Measurements from ENCODE around the gene CPB2.

Gene CPB2

GRCh38 chr13:46057256-46058015 lies 47.4 kb downstream of the CPB2 start:
- no peaks in the 10 kb centered on the region for H3K9me3 ChIP-seq (ENCODE audit: control insufficient read depth, low read length)
- H3K4me1 ChIP-seq (ENCODE audit: control insufficient read depth, insufficient read depth, low read length): no peaks in the 10 kb centered on the region
- no peaks in the 10 kb centered on the region for H3K27me3 ChIP-seq (ENCODE audit: control insufficient read depth, insufficient read depth, low read length)
- no peaks in the 10 kb centered on the region for H3K36me3 ChIP-seq (ENCODE audit: control insufficient read depth, insufficient read depth, low read length)
- H3K4me3 ChIP-seq (ENCODE audit: low read length): no peak overlapping the region
- H3K9ac ChIP-seq (ENCODE audit: low read length): no peak overlapping the region

DNA sequence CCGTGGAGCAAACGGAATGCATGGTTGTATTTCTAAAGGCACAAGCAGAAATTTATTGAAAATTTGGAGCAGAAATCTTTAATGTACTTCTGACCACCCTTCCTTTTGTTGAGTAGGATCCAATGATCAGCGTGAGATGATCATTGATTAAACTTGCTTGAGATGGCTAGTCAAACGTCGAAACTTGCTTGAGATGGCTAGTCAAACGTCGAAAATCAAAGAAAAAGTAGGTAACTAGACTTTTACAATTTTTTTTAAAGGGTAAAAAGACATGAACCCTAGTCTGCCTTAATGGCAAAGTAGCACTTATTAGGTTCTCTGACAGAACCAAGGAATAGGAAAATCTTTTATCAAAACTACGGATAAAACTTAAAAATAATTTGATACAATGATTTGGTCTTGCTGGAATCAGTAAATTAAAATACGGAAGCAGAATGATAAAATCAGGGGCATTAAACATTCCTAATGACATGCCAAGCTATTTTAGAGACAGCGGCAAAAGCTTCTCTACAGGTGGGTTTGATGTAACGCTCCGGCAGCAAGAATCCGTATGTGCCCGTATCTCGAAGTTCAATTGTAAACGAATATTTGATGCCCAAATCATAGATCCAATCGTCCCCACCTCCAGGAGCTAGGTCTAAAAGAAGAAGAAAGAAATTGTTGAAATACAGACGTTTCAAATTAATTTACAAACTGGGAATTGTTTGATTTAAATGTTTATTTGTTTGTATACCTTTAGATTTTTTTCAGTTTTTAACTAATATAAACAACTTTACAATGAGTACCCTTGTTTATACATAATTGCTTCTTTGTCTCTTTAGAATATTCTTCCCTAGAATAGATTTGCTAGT lies 51.4 kb downstream of the CPB2 start:
- Histone ChIP-seq H3K4me3 (ENCODE audit: low read length) (peak overlapping the region; percentile 53), H3K9me3 (ENCODE audit: control insufficient read depth, low read length) (no peaks in the 10 kb centered on the region), H3K36me3 (ENCODE audit: control insufficient read depth, insufficient read depth, low read length) (no peaks in the 10 kb centered on the region), H3K27me3 (ENCODE audit: control insufficient read depth, insufficient read depth, low read length) (no peaks in the 10 kb centered on the region), H3K9ac (ENCODE audit: low read length) (peak overlapping the region; percentile 92), H3K4me1 (ENCODE audit: control insufficient read depth, insufficient read depth, low read length) (peaks cover 3% of the 10 kb centered on the region)

GRCh38 chr13:46052319-46053161 lies 52.3 kb downstream of the CPB2 start, which contains the start of gene ZC3H13:
Gene ZC3H13, minus strand, starts transcription at chr13:46052746. Its CDS starts 7,239 bp downstream, at chr13:46045507.
- no peaks in the 10 kb centered on the region for H3K27me3 ChIP-seq (ENCODE audit: control insufficient read depth, insufficient read depth, low read length)
- H3K9ac ChIP-seq (ENCODE audit: low read length): peak within 1 kb of the TSS; percentile 92
- peaks cover 3% of the 10 kb centered on the region for H3K4me1 ChIP-seq (ENCODE audit: control insufficient read depth, insufficient read depth, low read length)
- H3K9me3 ChIP-seq (ENCODE audit: control insufficient read depth, low read length): no peaks in the 10 kb centered on the region
- H3K4me3 ChIP-seq (ENCODE audit: low read length): peak within 1 kb of the TSS; percentile 53
- no peaks in the 10 kb centered on the region for H3K36me3 ChIP-seq (ENCODE audit: control insufficient read depth, insufficient read depth, low read length)

DNA sequence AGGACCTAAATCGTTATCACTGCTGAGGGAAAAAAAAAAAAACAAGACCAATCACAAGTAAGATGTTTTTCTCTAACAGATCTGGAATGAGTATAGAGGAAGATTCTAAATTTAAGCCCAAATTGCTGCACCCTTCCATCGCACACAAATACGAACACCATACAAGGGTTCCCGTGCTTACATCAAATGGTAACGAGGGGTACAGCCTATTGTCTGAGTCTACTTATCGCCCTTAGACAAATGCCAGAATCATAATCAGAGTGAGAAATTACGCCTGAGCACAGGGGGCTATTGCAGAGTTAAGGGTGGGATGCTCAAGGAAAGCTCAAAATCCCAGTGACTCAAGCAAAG lies 52.9 kb downstream of the CPB2 start:
- H3K27me3 ChIP-seq (ENCODE audit: control insufficient read depth, insufficient read depth, low read length): no peaks in the 10 kb centered on the region
- peak overlapping the region; percentile 92 for H3K9ac ChIP-seq (ENCODE audit: low read length)
- H3K4me3 ChIP-seq (ENCODE audit: low read length): peak overlapping the region; percentile 53
- H3K36me3 ChIP-seq (ENCODE audit: control insufficient read depth, insufficient read depth, low read length): no peaks in the 10 kb centered on the region
- peaks cover 3% of the 10 kb centered on the region for H3K4me1 ChIP-seq (ENCODE audit: control insufficient read depth, insufficient read depth, low read length)
- H3K9me3 ChIP-seq (ENCODE audit: control insufficient read depth, low read length): no peaks in the 10 kb centered on the region

DNA sequence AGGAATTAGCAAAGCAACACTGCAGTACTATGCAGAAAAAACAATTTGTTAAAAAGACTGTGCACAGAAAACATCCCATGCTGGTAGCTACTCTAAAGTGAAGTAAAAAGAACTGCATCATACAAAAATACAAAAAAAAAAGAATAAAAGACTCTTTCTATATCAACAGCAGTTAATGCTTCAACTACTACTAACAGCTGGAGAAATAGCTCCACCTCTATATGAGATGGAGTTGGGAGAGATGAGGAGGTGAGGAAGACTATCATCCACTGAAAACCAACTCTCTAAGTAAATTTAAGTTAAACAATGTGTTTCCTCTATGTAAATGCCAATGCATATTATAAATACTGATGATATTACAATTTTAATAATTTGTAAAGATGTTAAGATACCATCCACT lies 54.1 kb downstream of the CPB2 start:
- no peak overlapping the region for H3K4me3 ChIP-seq (ENCODE audit: low read length)
- H3K36me3 ChIP-seq (ENCODE audit: control insufficient read depth, insufficient read depth, low read length): no peaks in the 10 kb centered on the region
- H3K4me1 ChIP-seq (ENCODE audit: control insufficient read depth, insufficient read depth, low read length): peaks cover 3% of the 10 kb centered on the region
- no peaks in the 10 kb centered on the region for H3K9me3 ChIP-seq (ENCODE audit: control insufficient read depth, low read length)
- no peak overlapping the region for H3K9ac ChIP-seq (ENCODE audit: low read length)
- H3K27me3 ChIP-seq (ENCODE audit: control insufficient read depth, insufficient read depth, low read length): no peaks in the 10 kb centered on the region

DNA sequence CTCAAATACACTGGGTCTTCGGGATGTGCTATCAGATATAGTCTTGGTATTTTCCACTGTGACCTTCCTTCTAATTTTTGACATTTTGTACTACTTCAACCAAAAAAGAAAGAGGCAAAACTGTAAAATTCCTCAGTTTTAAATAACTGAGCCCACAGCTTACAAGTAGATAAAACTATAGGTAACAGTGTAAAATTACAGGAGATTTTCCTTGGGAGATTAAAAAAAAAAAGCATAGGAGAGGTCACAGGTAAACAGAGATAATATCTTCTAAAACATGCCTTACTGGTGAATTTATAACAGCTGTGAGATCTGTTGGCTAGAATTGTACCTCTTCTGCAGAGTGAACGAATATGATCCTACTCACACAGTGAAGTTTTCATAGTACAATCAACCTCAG lies 59.4 kb downstream of the CPB2 start:
- Histone ChIP-seq H3K4me1 (ENCODE audit: control insufficient read depth, insufficient read depth, low read length) (no peaks in the 10 kb centered on the region), H3K27me3 (ENCODE audit: control insufficient read depth, insufficient read depth, low read length) (no peaks in the 10 kb centered on the region), H3K9me3 (ENCODE audit: control insufficient read depth, low read length) (no peaks in the 10 kb centered on the region), H3K4me3 (ENCODE audit: low read length) (no peak overlapping the region), H3K9ac (ENCODE audit: low read length) (no peak overlapping the region), H3K36me3 (ENCODE audit: control insufficient read depth, insufficient read depth, low read length) (no peaks in the 10 kb centered on the region)

DNA sequence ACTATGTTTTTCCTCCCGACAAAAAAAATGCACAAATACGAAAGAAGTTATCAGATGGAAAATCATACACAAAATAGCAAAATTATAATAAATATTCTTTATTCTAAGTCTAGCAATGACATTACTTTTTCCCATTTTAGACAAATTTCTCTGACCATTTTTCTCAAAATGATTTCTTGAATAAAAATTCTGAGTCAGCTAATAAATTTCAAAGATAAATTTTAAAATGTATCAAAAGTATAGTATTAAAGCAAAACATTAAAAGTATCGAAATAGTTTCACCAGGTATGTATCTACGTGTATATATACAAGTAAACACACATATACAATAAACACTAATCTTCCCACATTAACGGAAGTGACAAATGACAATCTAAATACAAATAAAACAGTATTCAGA lies 61.2 kb downstream of the CPB2 start:
- Histone ChIP-seq H3K27me3 (ENCODE audit: control insufficient read depth, insufficient read depth, low read length) (no peaks in the 10 kb centered on the region), H3K9ac (ENCODE audit: low read length) (no peak overlapping the region), H3K4me3 (ENCODE audit: low read length) (no peak overlapping the region), H3K9me3 (ENCODE audit: control insufficient read depth, low read length) (no peaks in the 10 kb centered on the region), H3K36me3 (ENCODE audit: control insufficient read depth, insufficient read depth, low read length) (no peaks in the 10 kb centered on the region), H3K4me1 (ENCODE audit: control insufficient read depth, insufficient read depth, low read length) (no peaks in the 10 kb centered on the region)

DNA sequence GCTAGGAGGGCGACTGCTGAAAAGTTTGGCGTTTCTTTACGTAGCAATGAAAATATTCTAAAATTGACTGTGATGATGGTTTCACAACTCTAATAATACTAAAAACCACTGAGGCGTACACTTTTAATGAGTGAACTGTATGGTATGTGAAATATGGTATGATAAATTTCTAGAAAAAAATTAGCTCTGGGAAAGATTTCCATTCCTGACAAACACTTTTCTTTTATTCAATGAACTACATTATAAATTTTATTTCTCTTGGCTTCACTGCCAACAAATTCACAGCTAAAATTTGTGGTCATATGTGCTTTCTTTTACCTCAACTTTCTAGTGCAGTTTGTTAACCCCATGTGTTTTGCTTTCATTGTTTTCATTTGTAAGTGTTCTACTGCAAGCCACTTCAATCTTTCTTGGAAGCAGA lies 63.4 kb downstream of the CPB2 start:
- H3K4me1 ChIP-seq (ENCODE audit: control insufficient read depth, insufficient read depth, low read length): no peaks in the 10 kb centered on the region
- H3K36me3 ChIP-seq (ENCODE audit: control insufficient read depth, insufficient read depth, low read length): no peaks in the 10 kb centered on the region
- no peak overlapping the region for H3K9ac ChIP-seq (ENCODE audit: low read length)
- H3K27me3 ChIP-seq (ENCODE audit: control insufficient read depth, insufficient read depth, low read length): no peaks in the 10 kb centered on the region
- no peaks in the 10 kb centered on the region for H3K9me3 ChIP-seq (ENCODE audit: control insufficient read depth, low read length)
- H3K4me3 ChIP-seq (ENCODE audit: low read length): no peak overlapping the region

DNA sequence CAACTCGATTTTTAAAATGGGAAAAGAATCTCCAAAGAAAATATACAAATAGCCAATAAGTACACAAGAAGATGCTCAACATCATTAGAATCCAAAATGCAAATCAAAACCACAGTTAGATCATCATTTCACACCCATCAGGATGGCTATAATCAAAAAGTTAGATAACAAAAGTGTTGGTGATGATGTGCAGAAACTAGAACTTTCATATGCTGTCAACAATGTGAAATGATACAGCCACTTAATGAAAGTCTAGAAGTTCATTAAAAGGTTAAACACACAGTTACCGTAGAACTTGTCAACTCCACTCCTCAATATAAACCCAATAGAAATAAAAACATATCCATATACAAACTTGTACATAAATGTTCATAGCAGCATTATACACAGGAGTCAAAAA lies 64.1 kb downstream of the CPB2 start:
- Histone ChIP-seq H3K4me1 (ENCODE audit: control insufficient read depth, insufficient read depth, low read length) (no peaks in the 10 kb centered on the region), H3K36me3 (ENCODE audit: control insufficient read depth, insufficient read depth, low read length) (no peaks in the 10 kb centered on the region), H3K4me3 (ENCODE audit: low read length) (no peak overlapping the region), H3K27me3 (ENCODE audit: control insufficient read depth, insufficient read depth, low read length) (no peaks in the 10 kb centered on the region), H3K9ac (ENCODE audit: low read length) (no peak overlapping the region), H3K9me3 (ENCODE audit: control insufficient read depth, low read length) (no peaks in the 10 kb centered on the region)

- Histone ChIP-seq H3K4me3 (ENCODE audit: low read length) (no peak overlapping the region), H3K9me3 (ENCODE audit: control insufficient read depth, low read length) (no peaks in the 10 kb centered on the region), H3K27me3 (ENCODE audit: control insufficient read depth, insufficient read depth, low read length) (no peaks in the 10 kb centered on the region), H3K4me1 (ENCODE audit: control insufficient read depth, insufficient read depth, low read length) (no peaks in the 10 kb centered on the region), H3K36me3 (ENCODE audit: control insufficient read depth, insufficient read depth, low read length) (no peaks in the 10 kb centered on the region), H3K9ac (ENCODE audit: low read length) (no peak overlapping the region)
These were observed 65.2 kb downstream of the CPB2 start for GRCh38 chr13:46039411-46040182.

DNA sequence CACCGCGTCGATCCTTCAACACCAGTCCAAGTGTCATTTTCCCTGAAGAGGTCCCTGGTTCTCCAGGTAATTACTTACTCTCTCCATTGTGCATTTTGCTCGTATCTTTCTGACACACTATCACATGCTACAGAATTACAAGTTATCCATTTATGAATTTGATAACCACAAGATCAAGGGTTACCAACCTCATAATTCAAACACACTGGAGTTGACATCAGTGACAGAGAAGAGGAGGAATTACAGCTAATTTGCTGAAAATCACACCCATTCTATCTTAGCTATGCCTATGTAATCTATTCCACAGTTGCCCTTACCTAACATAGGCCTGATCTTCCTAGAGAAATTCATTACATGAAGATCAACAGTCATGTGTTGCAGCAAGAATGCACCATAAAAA lies 66.5 kb downstream of the CPB2 start:
- Histone ChIP-seq H3K36me3 (ENCODE audit: control insufficient read depth, insufficient read depth, low read length) (no peaks in the 10 kb centered on the region), H3K4me1 (ENCODE audit: control insufficient read depth, insufficient read depth, low read length) (no peaks in the 10 kb centered on the region), H3K9me3 (ENCODE audit: control insufficient read depth, low read length) (no peaks in the 10 kb centered on the region)

More for the DNA sequence above, 66.5 kb downstream of the CPB2 start:
- H3K9ac ChIP-seq (ENCODE audit: low read length): no peak overlapping the region
- H3K4me3 ChIP-seq (ENCODE audit: low read length): no peak overlapping the region
- no peaks in the 10 kb centered on the region for H3K27me3 ChIP-seq (ENCODE audit: control insufficient read depth, insufficient read depth, low read length)

All from mucosa of stomach (tissue), 1 donor.